Stimulated activated CD4-positive, alpha-beta T cell treated with anti-CD3 and anti-CD28 coated beads, TNF-alpha, amount 100 ng/mL, for 4 hours (primary cell): ENCODE measurements around the gene AP4E1.
"Not testable (repeated sequence)": the region's sequence is repeated elsewhere in the genome, so short reads cannot be mapped to it uniquely, and the experiment has no call there.

Experiments used
- DNase-seq, 3 experiments: peaks; one replicate each; pipeline ENCODE4 v3.0.0-alpha.2; 2020; ENCODE audit warnings: low read depth in 3 of 3

AP4E1 gene

DNA sequence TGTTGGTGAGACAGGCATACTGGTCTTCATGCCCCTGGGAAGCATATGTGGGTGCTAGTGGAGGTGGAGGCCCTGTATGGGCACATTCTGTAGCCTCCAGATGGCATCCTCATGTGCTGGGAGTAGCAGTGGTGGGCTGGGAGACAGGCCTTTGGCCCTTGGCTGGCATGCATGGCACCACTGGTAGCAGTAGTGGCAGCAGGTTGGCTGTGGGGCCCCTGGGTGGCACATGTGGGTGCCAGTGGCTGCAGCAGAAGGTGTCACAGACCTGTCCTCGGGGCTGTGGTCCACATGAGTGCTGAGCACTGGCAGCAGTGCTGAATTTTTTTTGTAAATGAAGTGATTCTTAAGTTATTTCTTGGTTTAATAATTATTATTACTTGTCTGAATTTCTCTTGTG lies 115.0 kb downstream of the AP4E1 start:
- DNase-seq = no peak

DNA sequence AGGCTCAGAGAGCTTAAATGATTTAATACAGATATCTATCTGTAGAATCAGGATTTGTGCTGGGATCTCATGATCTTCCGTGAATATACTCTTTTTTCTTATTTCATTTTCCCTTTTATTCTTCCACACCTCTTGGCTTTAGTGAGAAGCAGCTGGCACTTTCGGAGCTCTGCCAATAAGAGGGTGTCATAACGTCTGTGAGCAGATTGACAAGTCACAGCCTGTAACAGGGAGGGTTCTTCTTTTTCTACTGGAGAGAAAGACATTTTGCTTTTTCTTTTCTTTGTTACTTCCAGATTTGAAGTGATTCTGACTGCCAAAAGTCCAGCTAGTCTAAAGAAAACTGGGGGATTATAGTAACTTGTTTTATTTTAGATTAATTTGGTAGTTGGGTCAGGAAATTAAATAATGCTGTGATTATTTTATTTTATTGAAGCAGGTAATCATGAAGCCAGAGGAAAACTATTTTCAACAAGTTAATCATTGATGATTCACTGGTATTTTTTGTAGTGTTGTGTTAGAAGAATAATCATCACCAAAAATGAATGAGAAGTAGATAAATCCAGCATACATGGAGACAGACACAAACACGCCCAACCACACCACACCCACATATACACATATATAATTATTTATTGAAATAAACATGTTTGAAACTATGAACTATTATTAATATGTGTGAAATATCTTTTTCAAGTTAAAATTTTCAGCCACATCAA lies 116.4 kb downstream of the AP4E1 start:
- no peak for DNase-seq

DNA sequence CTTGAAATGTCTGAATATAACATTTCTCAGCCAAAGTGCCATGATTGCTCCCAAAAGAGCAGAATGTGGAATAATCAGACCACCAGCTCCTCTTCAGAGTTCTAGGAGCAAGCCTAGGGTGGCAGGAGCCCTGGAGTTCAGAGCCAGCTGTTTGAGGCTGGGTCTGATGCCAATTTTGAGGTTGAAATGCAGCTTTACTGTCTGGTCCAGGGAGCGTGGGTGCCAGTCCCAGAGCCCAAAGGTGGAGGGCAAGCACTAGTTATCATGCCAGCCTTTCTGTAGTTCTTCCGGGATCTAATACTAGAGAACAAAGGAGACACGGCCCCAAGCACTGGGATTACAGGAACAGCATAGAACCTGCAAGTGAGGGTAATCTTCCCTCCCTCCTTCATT lies 117.0 kb downstream of the AP4E1 start:
- DNase-seq = no peak

DNA sequence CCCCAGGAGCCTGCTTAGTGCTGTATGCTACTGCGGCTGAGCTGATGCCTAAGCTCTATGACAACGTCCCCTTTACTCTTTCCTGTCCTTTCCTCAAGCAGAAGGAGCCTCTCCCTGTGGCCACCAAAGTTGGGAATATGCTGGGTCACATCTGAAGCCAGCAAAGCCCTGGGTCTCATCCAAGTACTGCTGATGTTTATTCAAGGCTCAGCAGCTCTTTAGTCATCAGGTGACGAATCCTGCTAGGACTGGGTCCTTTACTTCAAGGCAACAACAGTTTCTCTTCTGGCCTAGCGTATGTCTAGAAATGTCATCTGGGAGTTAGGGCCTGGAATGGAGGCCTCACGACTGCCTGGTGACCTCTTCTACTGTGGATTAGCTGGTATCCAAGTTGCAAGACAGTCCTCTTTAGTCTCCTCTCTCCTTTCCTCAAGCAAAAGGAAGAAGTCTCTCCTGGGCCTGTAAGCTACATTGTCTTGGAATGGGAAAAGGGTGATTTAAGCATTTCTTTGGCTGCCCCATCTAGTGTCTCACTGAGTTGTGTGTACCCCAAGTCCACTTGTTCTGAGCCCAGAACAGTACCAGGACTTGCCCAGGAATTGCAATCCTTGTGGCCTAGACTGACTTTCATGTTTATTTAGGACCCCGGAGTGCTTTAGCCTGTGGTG lies 122.3 kb downstream of the AP4E1 start:
- DNase-seq = no peak

DNA sequence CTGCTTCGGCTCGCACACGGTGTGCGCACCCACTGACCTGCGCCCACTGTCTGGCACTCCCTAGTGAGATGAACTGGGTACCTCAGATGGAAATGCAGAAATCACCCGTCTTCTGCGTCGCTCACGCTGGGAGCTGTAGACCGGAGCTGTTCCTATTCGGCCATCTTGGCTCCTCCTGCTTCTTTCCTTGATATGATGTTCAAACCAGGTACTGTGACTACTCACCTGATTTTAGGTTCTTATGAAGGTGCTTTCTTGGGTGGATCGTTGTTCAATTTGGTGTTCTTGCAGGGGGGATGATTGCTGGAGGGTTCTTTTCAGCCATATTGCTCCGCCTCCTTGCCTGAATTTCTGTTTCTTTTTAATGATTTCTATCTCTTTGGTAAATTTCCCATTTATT lies 129.0 kb downstream of the AP4E1 start:
- DNase-seq = not testable (repeated sequence)

DNA sequence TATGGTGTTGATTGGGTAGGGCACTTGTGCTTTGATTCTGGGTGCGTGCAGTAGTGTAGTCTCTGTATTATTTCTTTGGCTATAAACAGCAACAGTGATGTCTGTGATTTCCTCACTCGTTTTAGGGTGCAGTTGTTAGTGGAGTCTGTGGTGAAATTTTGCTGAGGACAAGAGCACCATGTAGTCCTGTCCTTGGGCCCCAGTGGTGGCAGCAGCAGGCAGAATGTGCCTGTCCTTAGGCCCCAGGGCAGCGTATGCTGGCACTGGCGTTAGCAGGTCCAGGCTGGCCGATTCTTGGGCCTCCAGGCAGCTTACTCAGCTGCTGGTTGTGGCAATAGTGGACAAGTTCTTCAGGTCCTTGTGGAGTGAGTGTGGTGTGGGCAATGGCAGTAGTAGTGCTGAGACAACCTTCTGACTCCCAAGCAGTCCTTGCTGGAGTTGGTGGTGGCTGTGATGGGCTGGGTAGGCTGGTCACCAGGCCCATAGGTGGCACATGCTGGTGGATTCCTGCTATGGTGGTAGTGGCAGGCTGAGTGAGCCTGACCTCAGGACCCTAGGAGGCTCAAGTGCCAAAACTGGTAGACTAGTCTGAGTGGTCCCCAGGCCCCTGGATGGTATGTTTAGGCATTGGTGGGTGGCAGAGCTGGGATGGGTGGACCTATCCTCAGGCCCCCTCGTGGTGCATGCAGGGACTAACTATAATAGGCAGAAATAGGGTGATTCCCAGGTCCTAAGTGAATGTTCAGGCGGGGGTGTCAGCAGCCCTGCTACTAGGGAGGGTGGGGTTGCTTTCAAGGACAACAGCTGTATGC lies 129.9 kb downstream of the AP4E1 start:
- no peak for DNase-seq

DNA sequence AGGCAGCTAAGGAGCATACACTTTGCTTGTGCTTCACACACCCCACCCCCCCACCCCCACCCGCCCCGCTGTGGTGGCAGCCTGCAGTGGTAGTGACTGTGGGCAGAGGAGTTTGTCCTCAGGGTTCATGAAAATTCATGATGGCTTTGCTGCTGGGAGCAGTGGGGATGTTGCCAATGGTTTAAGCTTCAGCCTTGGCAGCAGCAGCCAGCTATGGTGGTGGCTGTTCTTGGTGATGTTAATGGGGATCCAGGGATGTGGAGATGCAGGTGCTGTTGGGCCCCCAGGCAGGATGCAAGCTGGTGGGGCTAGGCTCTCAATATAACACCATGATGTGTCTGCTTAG lies 130.5 kb downstream of the AP4E1 start:
- no peak for DNase-seq

DNA sequence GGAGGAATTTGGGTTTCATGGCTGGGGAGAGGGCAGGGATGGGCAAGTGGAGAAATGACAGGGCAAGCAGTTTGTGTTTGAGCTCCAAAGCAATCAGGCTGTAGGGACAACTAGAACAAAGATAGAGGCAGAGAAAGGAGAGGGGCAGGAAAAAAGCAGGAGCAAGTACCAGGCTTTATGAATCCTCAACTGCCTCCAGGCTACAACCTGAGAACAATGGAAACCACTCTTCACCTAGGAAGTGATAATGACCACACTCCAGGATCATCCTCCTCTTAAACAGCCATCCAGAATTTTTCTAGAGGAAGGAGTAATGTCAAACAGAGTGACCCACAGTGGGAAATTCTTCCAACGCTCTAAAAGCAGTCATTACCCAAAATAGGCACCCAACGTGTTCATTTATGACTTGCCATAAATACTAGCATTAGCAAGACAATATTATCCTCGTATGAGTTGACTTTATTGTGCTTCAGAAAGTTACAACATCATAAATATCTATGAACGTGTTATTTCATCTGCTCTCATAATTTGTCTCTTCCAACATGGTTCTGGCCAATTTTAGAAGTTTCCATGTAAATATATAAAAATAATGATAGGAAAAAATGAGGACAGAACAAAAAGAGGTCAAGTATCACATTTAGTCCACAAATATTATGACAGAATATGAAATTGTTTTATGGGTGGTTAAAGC lies 135.7 kb downstream of the AP4E1 start:
- no peak for DNase-seq

DNA sequence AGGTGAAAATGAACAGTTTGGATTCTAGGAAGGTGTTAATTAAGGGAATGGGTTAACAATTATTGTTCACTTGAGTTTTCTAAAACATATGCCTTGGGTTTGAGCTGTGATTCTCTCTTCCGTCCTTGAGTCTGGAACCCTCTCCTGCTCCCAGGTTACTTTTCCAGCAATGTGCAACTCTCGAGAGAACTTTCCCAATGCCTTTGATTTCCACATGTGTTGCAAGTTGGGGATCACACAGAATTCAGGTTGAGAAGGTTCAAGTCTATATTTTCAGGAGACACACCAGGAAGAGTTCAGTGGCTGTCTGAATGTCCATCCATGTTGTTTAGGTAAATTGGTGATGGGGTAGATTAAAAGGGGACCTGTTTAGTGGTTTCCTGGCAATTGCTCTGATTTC lies 137.5 kb downstream of the AP4E1 start:
- no peak for DNase-seq

DNA sequence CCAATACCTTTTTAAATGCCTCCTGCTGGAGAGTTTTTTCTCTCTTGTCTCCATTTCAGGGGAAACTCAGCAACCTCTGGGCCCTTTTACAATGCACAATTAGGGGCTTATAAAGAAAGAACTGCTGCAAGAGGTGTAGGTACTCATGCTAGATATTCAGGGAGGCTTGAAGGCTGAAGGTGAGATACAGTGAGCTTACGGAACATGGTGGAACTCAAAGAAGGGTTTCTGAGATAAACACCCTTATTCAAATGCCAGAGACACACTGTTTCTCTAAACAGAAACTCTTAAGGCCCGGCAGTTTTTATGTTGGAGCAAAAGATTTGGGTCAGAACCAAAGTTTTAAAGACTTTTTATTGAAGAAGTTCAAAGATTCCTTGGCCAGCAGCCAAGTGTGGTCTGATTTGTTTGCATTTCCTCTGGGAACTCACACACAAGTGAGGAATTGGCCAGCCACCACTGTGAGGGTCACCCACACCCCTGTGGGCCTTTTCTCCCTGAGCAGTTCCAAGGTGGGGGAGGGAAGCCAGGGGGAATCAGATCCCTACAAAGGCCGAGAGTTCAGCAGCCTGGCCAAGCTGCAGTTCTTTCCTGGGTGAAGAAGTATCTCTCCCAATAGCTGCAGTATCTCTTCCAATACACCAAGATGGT lies 138.4 kb downstream of the AP4E1 start:
- no peak for DNase-seq

DNA sequence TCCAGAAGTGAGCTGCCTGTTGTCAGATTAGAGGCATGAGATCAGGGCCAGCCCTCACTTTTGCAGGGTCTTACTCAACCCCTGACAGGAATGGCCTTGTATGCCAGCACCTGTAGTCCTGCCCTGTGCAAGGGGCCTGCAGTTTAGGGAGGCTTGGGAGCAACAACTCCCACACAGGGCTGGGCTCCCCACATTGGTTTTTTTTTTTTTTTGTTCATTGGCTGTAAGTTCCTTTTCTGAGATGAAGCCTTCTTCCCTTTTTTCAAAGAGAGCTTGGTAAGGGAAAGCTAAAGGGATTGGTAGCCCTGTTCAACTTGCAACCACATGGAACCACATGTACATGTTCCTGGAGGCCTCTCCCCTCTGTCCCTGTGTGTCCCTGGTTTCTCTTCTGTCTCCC lies 139.8 kb downstream of the AP4E1 start:
- DNase-seq = no peak

DNA sequence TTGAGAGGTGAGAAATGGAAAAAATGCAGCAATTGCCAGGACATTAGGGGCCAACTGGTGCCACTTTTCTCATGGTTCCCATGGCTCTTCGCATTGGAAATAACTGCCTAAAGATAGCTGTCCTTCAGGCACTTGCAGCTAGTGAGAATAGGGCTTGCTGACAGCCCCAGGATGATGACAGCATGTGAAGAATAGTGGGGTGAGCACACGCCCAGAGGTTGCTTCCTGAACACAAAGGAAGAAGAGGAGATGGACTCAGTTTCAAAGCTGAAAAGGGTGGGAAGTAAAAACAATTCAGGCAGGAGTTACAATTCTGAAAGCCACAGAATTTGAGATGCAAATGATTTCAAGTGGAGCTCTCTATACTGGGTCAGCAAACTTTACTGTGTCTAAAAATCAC lies 140.6 kb downstream of the AP4E1 start:
- DNase-seq = no peak

DNA sequence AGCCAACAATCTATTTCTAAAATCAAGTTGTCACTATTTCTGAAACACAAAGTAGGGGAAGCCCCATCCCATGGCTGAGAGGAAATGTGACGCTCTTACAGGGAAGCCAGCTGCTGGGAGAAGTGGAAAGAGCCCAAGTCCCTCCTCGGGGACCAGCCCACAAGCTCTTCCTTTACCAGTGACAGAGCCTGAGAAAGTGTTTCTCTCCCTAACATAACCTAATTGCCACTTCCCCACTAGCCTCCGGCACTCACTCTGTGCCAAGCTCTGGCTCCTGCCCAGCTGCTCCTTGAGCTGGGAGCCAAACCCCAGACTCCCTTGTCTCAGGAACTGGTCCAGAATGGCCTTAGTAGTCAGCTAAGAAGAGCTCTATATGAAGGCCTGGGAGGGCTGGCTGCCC lies 143.3 kb downstream of the AP4E1 start:
- no peak for DNase-seq

DNA sequence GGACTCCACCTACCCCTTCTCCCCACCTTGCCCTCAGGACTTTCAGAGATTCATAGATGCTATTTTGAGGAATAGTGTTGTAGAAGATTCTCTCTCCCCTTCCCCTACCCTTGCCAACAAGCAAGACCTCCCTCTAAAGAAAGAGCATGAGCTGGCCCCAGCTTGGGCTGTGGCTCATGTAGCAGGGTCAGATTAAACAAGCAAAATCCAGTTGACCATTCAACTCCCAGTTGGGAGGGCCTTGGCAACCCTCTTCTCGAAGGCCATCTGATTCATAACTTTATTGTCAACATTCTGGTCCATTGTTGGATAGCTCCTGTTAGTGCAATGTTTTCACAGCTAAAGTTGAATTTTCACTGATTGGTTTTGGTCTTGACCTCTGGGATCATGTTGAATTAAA lies 145.1 kb downstream of the AP4E1 start:
- DNase-seq = no peak

DNA sequence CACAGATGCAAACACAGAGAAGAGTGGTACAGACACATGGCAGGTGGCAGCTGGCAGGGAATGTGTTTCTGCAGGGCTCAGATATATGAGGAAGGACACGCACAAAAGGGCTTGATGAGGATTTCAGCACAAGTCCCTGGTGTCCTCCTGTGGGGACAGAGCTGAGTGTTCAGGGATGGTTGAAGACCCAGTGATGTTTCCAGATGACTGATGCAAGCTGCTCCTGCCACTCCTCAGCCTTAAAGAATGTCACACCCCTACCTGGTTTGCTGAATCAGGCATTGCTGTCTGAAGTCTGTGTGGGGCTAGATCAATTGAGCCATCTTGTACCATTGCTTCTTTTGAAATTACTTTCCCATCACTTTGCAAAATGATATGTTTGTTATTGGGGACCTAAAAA lies 146.1 kb downstream of the AP4E1 start:
- no peak for DNase-seq
